Measurements from ENCODE around the gene HDAC11. TPM values are rescaled to one million over a fixed set of nuclear protein-coding genes. Genes with fewer than 3 reads are reported as not detected.

HDAC11 gene
- total RNA-seq, 1 experiment from 2014 or later: 12.0 TPM

DNA sequence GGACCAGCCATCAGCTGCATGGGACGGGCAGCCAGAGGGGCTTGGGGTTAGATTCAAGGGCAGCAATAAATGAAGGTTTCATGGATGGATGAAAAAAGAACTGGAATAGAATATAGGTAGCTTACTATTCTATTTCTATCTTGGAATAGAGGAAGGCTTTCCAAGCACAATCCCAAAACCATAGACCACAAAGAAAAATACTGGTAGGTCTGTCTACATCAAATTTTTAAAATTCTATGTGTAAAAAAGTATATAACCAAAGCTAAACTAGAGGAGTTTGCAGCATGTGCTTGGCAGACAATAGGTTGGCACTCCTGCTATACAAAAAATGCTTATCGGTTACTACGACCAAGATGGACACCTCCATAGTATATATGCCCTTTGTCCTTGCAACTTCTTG, 61.6 kb downstream of the HDAC11 start:
- POLR2A ChIA-PET: no interaction called here
- CTCF ChIA-PET: interaction anchor here (1.9 kb wide), 1 partner anchor 13 kb away, joined by 4 read pairs; no protein-coding TSS in a partner anchor
- H3K27ac Mint-ChIP-seq: no peak overlapping the region
- peaks cover 11% of the 10 kb centered on the region for H3K4me1 Mint-ChIP-seq
- peaks cover 19% of the 10 kb centered on the region for H3K9me3 Mint-ChIP-seq
- TF ChIP-seq, protein P1, sequence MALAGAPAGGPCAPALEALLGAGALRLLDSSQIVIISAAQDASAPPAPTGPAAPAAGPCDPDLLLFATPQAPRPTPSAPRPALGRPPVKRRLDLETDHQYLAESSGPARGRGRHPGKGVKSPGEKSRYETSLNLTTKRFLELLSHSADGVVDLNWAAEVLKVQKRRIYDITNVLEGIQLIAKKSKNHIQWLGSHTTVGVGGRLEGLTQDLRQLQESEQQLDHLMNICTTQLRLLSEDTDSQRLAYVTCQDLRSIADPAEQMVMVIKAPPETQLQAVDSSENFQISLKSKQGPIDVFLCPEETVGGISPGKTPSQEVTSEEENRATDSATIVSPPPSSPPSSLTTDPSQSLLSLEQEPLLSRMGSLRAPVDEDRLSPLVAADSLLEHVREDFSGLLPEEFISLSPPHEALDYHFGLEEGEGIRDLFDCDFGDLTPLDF (CRISPR knock-in tag; IDR thresholded peaks at IDR 0.05): no peak
- no peak for ATAC-seq
- no peak overlapping the region for H3K4me3 Mint-ChIP-seq
- no peaks in the 10 kb centered on the region; the same call in 1 of the 2 replicates for H3K27me3 Mint-ChIP-seq (ENCODE audit: low read depth)
- H3K36me3 Mint-ChIP-seq: peaks cover 4% of the 10 kb centered on the region; the same call in 1 of the 2 replicates
- DNase-seq (ENCODE audit: low spot score): no peak

DNA sequence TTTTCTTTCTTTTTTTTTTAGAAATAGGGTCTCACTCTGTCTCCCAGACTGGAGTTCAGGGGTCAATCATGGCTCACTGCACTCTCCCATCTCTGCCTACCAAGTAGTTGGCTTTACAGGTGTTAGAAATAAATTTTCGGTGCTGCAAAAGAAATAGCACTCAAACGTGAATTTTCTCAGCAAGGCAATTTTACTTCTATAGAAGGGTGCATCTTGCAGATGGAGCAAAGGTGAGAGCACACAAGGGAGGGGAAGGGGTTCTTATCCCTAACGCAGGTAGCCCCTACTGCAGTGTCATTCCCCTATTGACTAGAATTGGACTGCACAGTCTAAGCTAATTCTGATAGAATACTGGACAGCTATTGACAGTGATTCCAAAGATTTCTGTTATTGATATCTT, 62.0 kb downstream of the HDAC11 start:
- TF ChIP-seq CBFB (CRISPR knock-in tag; IDR thresholded peaks at IDR 0.05; ENCODE audit: low read depth): no peak
- TF ChIP-seq, protein P2, sequence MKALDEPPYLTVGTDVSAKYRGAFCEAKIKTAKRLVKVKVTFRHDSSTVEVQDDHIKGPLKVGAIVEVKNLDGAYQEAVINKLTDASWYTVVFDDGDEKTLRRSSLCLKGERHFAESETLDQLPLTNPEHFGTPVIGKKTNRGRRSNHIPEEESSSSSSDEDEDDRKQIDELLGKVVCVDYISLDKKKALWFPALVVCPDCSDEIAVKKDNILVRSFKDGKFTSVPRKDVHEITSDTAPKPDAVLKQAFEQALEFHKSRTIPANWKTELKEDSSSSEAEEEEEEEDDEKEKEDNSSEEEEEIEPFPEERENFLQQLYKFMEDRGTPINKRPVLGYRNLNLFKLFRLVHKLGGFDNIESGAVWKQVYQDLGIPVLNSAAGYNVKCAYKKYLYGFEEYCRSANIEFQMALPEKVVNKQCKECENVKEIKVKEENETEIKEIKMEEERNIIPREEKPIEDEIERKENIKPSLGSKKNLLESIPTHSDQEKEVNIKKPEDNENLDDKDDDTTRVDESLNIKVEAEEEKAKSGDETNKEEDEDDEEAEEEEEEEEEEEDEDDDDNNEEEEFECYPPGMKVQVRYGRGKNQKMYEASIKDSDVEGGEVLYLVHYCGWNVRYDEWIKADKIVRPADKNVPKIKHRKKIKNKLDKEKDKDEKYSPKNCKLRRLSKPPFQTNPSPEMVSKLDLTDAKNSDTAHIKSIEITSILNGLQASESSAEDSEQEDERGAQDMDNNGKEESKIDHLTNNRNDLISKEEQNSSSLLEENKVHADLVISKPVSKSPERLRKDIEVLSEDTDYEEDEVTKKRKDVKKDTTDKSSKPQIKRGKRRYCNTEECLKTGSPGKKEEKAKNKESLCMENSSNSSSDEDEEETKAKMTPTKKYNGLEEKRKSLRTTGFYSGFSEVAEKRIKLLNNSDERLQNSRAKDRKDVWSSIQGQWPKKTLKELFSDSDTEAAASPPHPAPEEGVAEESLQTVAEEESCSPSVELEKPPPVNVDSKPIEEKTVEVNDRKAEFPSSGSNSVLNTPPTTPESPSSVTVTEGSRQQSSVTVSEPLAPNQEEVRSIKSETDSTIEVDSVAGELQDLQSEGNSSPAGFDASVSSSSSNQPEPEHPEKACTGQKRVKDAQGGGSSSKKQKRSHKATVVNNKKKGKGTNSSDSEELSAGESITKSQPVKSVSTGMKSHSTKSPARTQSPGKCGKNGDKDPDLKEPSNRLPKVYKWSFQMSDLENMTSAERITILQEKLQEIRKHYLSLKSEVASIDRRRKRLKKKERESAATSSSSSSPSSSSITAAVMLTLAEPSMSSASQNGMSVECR (CRISPR knock-in tag; IDR thresholded peaks at IDR 0.05; ENCODE audit: borderline replicate concordance): no peak
- TF ChIP-seq, protein P3, sequence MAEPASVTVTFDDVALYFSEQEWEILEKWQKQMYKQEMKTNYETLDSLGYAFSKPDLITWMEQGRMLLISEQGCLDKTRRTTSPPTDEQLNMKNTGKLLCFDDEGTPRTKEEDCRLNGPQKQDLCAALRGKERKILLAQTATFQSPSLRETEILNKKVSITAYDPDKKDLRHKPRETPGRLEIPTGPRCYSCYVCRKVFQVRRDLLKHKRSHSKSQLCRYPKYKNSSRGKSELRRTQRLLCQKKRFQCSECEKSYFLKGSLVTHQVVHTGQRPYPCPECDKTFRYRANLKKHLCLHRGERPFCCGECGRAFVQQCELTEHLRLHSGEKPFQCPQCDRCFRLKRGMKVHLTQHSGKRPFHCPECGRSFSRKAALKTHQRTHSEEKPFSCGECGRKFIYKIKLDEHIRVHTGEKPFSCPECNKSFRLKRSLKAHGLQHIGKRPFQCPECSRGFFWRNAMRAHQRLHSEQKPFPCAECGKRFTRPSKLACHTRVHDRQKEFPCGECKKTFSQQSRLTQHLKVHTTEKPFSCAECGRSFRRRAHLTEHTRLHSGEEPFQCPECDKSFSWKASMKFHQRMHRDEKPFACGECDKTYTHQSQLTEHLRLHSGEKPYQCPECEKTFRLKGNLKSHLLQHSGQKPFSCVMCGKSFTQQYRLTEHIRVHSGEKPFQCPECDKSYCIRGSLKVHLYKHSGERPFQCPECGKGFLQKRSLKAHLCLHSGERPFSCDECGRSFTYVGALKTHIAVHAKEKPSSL (CRISPR knock-in tag; conservative IDR thresholded peaks at IDR 0.05): no peak
- TF ChIP-seq ZNF263 (CRISPR knock-in tag; IDR thresholded peaks at IDR 0.05; ENCODE audit: low read depth): no peak
- no peak for TF ChIP-seq ZNF396 (CRISPR knock-in tag; IDR thresholded peaks at IDR 0.05; ENCODE audit: borderline replicate concordance)
- TF ChIP-seq SP1 (CRISPR knock-in tag; conservative IDR thresholded peaks at IDR 0.05): no peak
- TF ChIP-seq, protein P4, sequence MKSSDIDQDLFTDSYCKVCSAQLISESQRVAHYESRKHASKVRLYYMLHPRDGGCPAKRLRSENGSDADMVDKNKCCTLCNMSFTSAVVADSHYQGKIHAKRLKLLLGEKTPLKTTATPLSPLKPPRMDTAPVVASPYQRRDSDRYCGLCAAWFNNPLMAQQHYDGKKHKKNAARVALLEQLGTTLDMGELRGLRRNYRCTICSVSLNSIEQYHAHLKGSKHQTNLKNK (CRISPR knock-in tag; IDR thresholded peaks at IDR 0.05): no peak
- TF ChIP-seq GABPB1 (CRISPR knock-in tag; IDR thresholded peaks at IDR 0.05): no peak
- TF ChIP-seq, protein P5, sequence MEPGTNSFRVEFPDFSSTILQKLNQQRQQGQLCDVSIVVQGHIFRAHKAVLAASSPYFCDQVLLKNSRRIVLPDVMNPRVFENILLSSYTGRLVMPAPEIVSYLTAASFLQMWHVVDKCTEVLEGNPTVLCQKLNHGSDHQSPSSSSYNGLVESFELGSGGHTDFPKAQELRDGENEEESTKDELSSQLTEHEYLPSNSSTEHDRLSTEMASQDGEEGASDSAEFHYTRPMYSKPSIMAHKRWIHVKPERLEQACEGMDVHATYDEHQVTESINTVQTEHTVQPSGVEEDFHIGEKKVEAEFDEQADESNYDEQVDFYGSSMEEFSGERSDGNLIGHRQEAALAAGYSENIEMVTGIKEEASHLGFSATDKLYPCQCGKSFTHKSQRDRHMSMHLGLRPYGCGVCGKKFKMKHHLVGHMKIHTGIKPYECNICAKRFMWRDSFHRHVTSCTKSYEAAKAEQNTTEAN (CRISPR knock-in tag; IDR thresholded peaks at IDR 0.05): no peak
- no peak for TF ChIP-seq ETV6 (CRISPR knock-in tag; IDR thresholded peaks at IDR 0.05)
- TF ChIP-seq CREM (CRISPR knock-in tag; IDR thresholded peaks at IDR 0.05): no peak
- TF ChIP-seq NFYB (CRISPR knock-in tag; conservative IDR thresholded peaks at IDR 0.05; ENCODE audit: low read depth): no peak
- no peak for TF ChIP-seq EMX1 (CRISPR knock-in tag; IDR thresholded peaks at IDR 0.05)
- TF ChIP-seq, protein P6, sequence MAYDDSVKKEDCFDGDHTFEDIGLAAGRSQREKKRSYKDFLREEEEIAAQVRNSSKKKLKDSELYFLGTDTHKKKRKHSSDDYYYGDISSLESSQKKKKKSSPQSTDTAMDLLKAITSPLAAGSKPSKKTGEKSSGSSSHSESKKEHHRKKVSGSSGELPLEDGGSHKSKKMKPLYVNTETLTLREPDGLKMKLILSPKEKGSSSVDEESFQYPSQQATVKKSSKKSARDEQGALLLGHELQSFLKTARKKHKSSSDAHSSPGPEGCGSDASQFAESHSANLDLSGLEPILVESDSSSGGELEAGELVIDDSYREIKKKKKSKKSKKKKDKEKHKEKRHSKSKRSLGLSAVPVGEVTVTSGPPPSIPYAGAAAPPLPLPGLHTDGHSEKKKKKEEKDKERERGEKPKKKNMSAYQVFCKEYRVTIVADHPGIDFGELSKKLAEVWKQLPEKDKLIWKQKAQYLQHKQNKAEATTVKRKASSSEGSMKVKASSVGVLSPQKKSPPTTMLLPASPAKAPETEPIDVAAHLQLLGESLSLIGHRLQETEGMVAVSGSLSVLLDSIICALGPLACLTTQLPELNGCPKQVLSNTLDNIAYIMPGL (CRISPR knock-in tag; IDR thresholded peaks at IDR 0.05): no peak
- TF ChIP-seq FOXK1 (CRISPR knock-in tag; IDR thresholded peaks at IDR 0.05): no peak
- TF ChIP-seq RORB (CRISPR knock-in tag; IDR thresholded peaks at IDR 0.05): no peak
- CTCF ChIA-PET: interaction anchor here (1.9 kb wide), 1 partner anchor 14 kb away, joined by 4 read pairs; no protein-coding TSS in a partner anchor
- no peaks in the 10 kb centered on the region; the same call in 1 of the 2 replicates for H3K27me3 Mint-ChIP-seq (ENCODE audit: low read depth)
- POLR2A ChIA-PET: no interaction called here
- peaks cover 17% of the 10 kb centered on the region for H3K9me3 Mint-ChIP-seq
- H3K27ac Mint-ChIP-seq: no peak overlapping the region
- DNase-seq (ENCODE audit: low spot score) (no peak), ATAC-seq (no peak)
- peaks cover 4% of the 10 kb centered on the region; the same call in 1 of the 2 replicates for H3K36me3 Mint-ChIP-seq
- peaks cover 11% of the 10 kb centered on the region for H3K4me1 Mint-ChIP-seq
- no peak overlapping the region for H3K4me3 Mint-ChIP-seq
